ENCODE results near the gene FGF14.

The FGF14 gene

DNA sequence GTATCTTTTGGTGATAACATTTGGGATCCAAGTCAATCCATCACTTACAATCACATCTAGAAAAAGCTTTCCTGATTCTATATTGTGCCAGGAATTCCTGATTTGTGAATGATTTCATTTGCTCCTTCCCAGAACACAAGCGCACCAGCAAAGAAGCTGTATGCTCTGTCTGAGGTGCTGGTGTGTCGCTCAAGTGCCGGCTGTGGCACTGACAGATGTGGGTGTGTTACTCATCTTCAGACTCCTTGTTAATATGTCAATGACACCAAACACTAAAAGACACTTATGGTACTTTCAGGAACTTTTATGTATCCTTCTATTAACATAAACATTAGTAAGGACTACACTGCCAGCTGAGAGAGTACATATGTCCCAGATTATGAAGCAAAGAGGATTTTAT lies 520.3 kb downstream of the FGF14 start:
- H3K4me2 ChIP-seq = no peak overlapping the region
- no peak overlapping the region for H3K27ac ChIP-seq
- no peaks in the 10 kb centered on the region for H4K20me1 ChIP-seq
- peaks cover 6% of the 10 kb centered on the region; the same call in 1 of the 2 replicates for H3K4me1 ChIP-seq
- no peaks in the 10 kb centered on the region for H3K27me3 ChIP-seq
- H3K9me3 ChIP-seq = no peaks in the 10 kb centered on the region
- no peaks in the 10 kb centered on the region for H3K36me3 ChIP-seq
- TF ChIP-seq Cebpa-rat (IDR thresholded peaks at IDR 0.05) = no peak
- no peak overlapping the region for H3K9ac ChIP-seq
- no peak overlapping the region for H3K4me3 ChIP-seq

DNA sequence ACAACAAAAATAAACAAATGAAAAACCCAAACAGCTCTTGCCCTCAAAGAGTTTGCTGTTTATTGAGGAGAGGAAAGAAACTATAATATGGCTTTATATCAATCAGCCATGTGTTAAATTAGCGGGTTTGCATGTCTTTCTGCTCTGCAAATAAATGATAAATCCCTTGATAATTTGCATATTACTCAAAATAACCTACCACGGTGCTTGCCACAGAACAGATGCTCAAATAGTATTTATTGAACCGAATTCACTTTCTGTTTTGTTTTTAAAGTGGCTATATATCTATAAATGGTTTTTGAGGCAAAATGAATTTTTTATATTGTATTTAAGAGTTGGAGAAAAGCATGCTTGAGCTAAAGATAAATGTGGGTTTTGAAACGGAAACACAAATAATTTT lies 521.3 kb downstream of the FGF14 start:
- Histone ChIP-seq H3K27ac (no peak overlapping the region), H3K36me3 (no peaks in the 10 kb centered on the region), H4K20me1 (no peaks in the 10 kb centered on the region), H3K4me1 (peaks cover 6% of the 10 kb centered on the region; the same call in 1 of the 2 replicates), H3K4me3 (no peak overlapping the region), H3K27me3 (no peaks in the 10 kb centered on the region), H3K4me2 (no peak overlapping the region), H3K9me3 (no peaks in the 10 kb centered on the region), H3K9ac (no peak overlapping the region)
- TF ChIP-seq Cebpa-rat (IDR thresholded peaks at IDR 0.05) = no peak

DNA sequence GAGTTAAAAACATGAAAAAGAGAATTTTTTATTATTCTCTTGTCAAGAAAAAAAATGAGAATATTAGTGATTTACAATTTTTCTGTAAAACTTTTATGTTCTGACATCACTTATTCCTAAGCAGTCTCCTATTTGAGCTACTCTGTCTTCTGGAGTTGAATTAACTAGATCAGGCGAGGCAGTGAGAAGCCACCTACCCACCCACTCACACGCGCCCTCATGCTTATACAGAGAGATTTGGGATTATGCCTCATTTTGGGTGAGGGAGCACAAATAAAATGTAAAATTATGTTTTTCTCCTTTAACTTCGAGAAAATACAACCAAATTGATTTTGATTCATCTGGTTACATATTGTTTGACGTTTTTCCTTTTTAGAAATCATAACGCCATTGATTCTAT lies 524.9 kb downstream of the FGF14 start:
- Histone ChIP-seq H3K27me3 (no peaks in the 10 kb centered on the region), H3K4me2 (no peak overlapping the region), H3K4me3 (no peak overlapping the region), H3K36me3 (no peaks in the 10 kb centered on the region), H4K20me1 (no peaks in the 10 kb centered on the region), H3K27ac (no peak overlapping the region), H3K9ac (no peak overlapping the region), H3K4me1 (peaks cover 6% of the 10 kb centered on the region; the same call in 1 of the 2 replicates), H3K9me3 (no peaks in the 10 kb centered on the region)
- TF ChIP-seq Cebpa-rat (IDR thresholded peaks at IDR 0.05) = no peak

DNA sequence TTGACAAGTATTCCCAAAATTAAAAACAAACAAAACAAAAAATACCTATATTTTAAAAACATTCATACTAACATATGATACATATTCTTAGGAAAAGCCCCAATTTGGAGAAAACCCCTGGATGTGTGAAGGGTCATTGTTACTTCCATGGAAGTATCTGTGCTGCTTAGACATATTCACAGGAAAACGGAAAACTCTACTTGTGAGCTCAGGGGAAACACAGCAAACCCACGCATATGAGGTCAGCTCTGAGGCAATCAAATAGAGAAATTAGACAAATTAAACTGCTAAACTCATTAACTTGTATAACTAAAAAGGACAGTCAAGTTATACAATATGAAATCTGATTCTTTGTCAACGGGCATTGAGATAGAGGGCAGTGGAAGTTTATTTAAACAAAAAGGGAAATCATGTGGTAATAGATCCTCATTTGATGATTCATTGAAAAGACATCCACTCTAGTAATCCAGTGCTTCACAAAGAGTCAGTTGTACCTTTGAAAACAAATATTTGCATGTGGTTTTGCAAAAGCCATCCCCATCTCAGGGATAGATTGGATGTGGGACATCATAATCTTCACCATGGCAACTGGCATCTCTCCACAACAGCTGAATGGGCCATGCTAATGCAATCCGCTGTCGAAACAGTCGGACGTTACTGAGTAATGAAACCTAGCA lies 526.0 kb downstream of the FGF14 start:
- no peaks in the 10 kb centered on the region for H3K36me3 ChIP-seq
- no peak overlapping the region for H3K4me3 ChIP-seq
- H3K27me3 ChIP-seq = no peaks in the 10 kb centered on the region
- no peaks in the 10 kb centered on the region for H3K9me3 ChIP-seq
- H3K4me2 ChIP-seq = no peak overlapping the region
- no peak for TF ChIP-seq Cebpa-rat (IDR thresholded peaks at IDR 0.05)
- H4K20me1 ChIP-seq = no peaks in the 10 kb centered on the region
- no peak overlapping the region for H3K27ac ChIP-seq
- no peak overlapping the region for H3K9ac ChIP-seq
- peaks cover 6% of the 10 kb centered on the region; the same call in 1 of the 2 replicates for H3K4me1 ChIP-seq

DNA sequence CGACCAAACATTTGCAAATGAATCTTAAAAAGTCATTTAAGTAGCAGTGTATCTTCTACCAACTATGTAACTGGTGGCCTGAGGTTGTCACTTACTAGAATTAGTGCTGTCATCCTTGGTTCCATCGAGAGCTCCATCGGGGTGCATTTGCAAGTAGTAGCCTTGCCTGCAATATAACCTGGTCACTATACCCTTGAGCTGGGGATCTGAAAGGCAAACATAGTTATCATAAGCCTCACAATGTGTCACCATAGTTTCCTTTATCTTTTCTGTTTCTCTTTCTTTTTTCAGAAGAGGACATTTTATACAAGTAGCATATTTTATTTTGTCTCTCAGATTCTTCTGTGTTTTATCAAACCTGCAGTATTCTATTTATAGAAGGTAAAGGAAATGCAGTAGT lies 526.8 kb downstream of the FGF14 start:
- Histone ChIP-seq H3K4me3 (no peak overlapping the region), H3K27ac (no peak overlapping the region), H3K9me3 (no peaks in the 10 kb centered on the region), H3K9ac (no peak overlapping the region), H3K36me3 (no peaks in the 10 kb centered on the region), H3K4me1 (no peaks in the 10 kb centered on the region; the same call in 1 of the 2 replicates), H4K20me1 (no peaks in the 10 kb centered on the region), H3K27me3 (no peaks in the 10 kb centered on the region), H3K4me2 (no peak overlapping the region)
- TF ChIP-seq Cebpa-rat (IDR thresholded peaks at IDR 0.05) = no peak

DNA sequence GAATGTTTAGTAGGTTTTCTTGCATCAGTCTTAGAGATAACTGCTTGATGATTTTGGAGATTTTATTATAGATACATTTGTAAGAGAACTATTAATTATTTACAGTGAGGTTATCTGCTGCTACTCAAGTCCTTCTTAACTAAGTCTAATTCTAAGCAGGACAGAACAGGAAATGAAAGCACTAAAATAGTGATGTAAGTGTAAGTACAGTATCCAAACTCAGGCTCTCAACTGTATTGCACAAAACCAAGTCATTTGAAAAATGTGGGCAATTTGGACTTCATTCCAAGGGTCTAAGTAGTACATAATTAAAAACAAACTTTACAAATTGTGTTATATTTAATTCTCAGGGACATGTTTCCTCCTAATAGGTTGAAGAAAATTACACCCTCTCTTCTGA lies 532.3 kb downstream of the FGF14 start:
- no peak overlapping the region for H3K4me2 ChIP-seq
- no peak for TF ChIP-seq Cebpa-rat (IDR thresholded peaks at IDR 0.05)
- H3K9ac ChIP-seq = no peak overlapping the region
- H3K27ac ChIP-seq = no peak overlapping the region
- no peaks in the 10 kb centered on the region for H3K36me3 ChIP-seq
- no peak overlapping the region for H3K4me3 ChIP-seq
- H3K4me1 ChIP-seq = no peaks in the 10 kb centered on the region
- H3K27me3 ChIP-seq = no peaks in the 10 kb centered on the region
- H3K9me3 ChIP-seq = no peaks in the 10 kb centered on the region
- no peaks in the 10 kb centered on the region for H4K20me1 ChIP-seq

DNA sequence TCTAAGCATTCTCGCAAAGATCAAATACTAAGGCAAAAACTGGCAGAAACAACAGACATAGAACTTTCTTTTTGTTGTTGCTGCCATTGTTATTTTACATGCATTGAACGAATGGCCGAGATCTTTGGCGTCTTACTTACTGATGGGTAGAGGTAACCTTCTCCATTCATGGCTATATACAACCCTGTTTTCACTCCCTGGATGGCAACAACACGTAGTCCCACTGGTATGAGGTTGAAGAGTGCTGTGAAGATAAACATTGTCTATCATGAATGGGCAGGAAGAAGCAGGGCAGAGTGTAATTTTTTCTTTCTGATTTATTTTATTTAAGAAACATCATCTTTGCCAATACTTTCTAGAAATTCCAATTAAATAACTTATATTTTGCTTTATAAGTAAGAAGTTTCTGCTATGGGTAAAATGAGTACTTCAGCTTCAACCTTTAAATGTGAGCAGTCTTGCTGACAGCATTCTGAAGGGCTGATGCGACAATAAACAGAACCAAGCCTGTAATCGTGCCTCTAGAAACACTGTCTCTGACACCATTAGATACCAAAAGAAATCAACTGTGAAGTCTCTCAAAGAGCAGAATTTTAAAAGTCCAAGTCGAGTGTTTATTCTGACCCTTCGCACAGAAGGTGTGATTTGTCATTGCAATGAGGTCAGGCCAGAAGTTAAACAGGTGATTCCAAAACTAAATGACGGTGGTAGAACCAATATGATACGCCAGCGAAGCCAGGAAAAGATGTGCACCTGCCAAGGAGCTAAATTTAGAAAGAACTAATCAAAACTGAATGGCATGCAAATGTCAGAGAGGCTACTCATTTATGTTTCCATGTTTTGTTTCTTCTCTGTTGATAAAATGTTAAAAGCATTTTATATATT lies 533.0 kb downstream of the FGF14 start:
- no peak overlapping the region for H3K9ac ChIP-seq

DNA sequence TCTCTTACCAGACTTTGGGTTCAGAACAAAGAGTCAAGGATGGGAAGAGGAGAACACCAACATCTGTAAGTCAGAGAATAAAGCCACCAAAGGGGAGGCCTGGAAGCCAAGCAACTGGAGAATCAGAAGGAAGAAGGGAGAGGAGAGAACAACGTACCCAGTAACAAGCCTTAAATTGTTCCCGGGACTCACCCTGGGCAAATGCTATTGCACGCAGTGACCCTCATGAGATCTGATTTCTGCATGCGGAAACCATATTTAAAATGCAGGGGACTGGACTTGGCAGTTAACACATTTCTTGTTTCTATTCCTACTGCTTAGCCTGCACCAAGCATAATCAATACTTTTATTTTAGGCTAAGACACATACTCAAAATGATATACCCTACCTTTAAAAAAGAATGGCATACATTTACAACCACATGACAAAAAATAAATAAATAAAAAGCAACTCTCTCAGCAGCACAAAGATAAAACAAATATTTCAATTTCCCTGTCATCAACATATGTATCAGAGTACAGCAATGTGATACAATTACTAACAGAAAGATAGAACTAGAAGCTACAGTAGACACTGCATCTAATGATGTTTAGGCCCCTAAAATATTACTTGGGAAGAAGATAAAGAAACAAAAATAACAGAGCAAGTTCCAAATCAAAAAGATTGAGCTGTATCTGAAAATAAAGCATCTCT lies 534.8 kb downstream of the FGF14 start:
- no peak overlapping the region for H3K27ac ChIP-seq

More for the DNA sequence above, 533.0 kb downstream of the FGF14 start:
- Histone ChIP-seq H3K4me2 (no peak overlapping the region), H3K9me3 (no peaks in the 10 kb centered on the region), H3K36me3 (no peaks in the 10 kb centered on the region), H4K20me1 (no peaks in the 10 kb centered on the region), H3K27ac (no peak overlapping the region), H3K4me3 (no peak overlapping the region), H3K4me1 (no peaks in the 10 kb centered on the region), H3K27me3 (no peaks in the 10 kb centered on the region)
- TF ChIP-seq Cebpa-rat (IDR thresholded peaks at IDR 0.05) = no peak

DNA sequence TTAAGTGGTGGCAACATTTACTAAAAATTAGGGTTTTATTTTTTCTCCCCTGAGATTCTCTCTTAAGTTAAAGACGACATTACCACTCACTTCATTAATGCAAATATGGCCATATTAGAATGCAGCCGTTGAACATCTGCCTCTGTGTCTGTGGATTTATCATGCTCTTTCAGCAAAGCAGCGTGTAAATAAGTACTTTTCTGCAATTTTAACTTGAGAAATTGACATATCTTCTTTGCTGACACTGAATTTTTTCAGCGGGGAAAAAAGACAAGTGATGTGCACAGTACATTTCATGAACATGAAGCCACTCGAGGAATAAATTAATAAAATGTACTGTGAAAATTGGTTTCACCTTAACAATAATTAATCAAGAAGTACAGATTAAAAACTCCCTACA lies 543.0 kb downstream of the FGF14 start:
- no peak overlapping the region for H3K9ac ChIP-seq
- no peaks in the 10 kb centered on the region for H3K27me3 ChIP-seq
- H3K27ac ChIP-seq = no peak overlapping the region
- no peaks in the 10 kb centered on the region for H3K9me3 ChIP-seq
- no peaks in the 10 kb centered on the region for H3K4me1 ChIP-seq
- H3K4me2 ChIP-seq = no peak overlapping the region
- H3K36me3 ChIP-seq = no peaks in the 10 kb centered on the region
- H4K20me1 ChIP-seq = no peaks in the 10 kb centered on the region
- TF ChIP-seq Cebpa-rat (IDR thresholded peaks at IDR 0.05) = no peak
- no peak overlapping the region for H3K4me3 ChIP-seq

More for the DNA sequence above, 534.8 kb downstream of the FGF14 start:
- Histone ChIP-seq H3K36me3 (no peaks in the 10 kb centered on the region), H4K20me1 (no peaks in the 10 kb centered on the region), H3K9ac (no peak overlapping the region), H3K4me1 (no peaks in the 10 kb centered on the region), H3K4me2 (no peak overlapping the region), H3K4me3 (no peak overlapping the region), H3K9me3 (no peaks in the 10 kb centered on the region), H3K27me3 (no peaks in the 10 kb centered on the region)
- TF ChIP-seq Cebpa-rat (IDR thresholded peaks at IDR 0.05) = no peak

DNA sequence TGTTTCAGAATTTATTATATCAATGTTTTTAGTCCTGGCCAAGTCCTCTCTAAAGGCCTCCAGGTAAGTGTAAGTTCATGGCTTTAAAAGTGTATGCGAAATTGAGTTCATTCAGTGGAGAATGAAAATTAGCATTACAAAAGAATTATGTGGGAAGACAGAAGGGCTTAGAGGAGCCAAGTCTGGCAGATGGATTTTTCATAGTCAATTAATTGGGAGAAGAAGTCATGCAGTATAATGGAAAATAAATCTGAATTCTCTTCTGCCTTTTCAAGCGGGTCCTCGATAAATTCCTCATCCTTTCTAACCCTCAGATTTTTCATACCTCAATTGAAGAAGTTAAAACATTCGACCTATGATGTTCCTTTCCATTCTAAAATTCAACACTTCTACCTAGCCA lies 555.1 kb downstream of the FGF14 start:
- no peak overlapping the region for H3K4me3 ChIP-seq
- H3K27ac ChIP-seq = no peak overlapping the region
- TF ChIP-seq Cebpa-rat (IDR thresholded peaks at IDR 0.05) = no peak
- no peaks in the 10 kb centered on the region for H3K9me3 ChIP-seq
- H3K27me3 ChIP-seq = no peaks in the 10 kb centered on the region
- no peaks in the 10 kb centered on the region for H4K20me1 ChIP-seq
- H3K4me1 ChIP-seq = no peaks in the 10 kb centered on the region
- H3K9ac ChIP-seq = no peak overlapping the region
- H3K4me2 ChIP-seq = no peak overlapping the region
- no peaks in the 10 kb centered on the region for H3K36me3 ChIP-seq

Measured in BLaER1 (cell line).